Measurements from ENCODE around the gene MED10. TPM values are rescaled to one million over a fixed set of nuclear protein-coding genes. Genes with fewer than 3 reads are reported as not detected.

MED10 gene, protein sequence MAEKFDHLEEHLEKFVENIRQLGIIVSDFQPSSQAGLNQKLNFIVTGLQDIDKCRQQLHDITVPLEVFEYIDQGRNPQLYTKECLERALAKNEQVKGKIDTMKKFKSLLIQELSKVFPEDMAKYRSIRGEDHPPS
- 14.9 and 19.8 TPM in 2 replicates for total RNA-seq

DNA sequence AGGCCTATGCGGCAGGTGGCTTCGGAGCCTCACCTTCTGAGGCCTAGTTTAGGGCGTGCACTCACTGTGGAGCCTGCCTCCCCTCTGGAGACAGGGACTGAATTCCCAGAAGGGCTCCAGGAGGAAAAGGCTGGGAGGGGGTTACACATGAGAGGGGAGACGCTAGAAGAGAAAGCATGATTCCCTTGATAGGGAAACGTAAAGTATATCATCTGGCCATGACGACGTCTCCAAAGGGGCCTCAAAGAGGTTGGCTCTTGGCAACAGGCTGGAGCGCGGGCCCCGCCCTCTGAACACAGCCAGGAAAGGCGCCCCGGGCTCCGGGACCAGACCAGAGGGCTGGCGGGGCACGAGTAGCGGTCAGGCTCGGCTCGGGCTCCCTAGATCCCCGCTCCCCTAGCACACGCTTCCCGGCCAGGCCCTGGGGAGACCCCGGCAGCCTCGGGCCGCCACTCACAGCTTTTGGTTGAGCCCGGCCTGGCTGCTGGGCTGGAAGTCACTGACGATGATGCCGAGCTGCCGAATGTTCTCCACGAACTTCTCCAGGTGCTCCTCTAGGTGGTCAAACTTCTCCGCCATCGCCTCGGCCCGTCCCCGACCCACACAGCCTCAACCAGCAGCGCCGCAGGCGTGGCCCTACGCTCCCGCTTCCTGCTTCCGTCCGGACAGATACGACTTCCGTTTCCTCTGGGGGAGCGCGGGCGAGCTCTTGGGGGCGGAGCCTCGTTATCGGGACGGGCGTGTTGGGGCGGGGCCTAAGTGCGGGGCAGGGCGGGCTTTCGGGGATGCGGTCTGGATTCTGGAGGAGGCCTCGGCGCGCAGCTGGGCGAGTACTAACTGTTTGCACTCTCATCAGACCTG is at the start of gene MED10:
Gene MED10 (minus strand): TSS at position 643 of the 861 bp plus-strand sequence. CDS start 64 bp downstream, at position 579.

Other genes starting within 250 kb of the MED10 start
- under 0.01 TPM in 1 of 2 replicates, not detected in the other for gene UBE2QL1, start 70.3 kb upstream of the MED10 start, total RNA-seq